M059J (cell line): Measurements from ENCODE around the gene POP4. TPM values are rescaled to one million over a fixed set of nuclear protein-coding genes. Genes with fewer than 3 reads are reported as not detected.

ENCODE experiments used
- DNase-seq: peaks from one replicate; pipeline ENCODE4 v3.0.0-alpha.2; 2012; ENCODE audit warnings: low read depth
- total RNA-seq: library from RNA; depleted of rRNA; stranded (reverse); fragments of >200 nt; shearing (Covaris generic); gene quantifications from 2 replicates; pipeline ENCODE4 v1.2.3, GENCODE V29; 2014

The POP4 gene
- total RNA-seq, 1 experiment from 2014 or later, result 133 TPM

DNA sequence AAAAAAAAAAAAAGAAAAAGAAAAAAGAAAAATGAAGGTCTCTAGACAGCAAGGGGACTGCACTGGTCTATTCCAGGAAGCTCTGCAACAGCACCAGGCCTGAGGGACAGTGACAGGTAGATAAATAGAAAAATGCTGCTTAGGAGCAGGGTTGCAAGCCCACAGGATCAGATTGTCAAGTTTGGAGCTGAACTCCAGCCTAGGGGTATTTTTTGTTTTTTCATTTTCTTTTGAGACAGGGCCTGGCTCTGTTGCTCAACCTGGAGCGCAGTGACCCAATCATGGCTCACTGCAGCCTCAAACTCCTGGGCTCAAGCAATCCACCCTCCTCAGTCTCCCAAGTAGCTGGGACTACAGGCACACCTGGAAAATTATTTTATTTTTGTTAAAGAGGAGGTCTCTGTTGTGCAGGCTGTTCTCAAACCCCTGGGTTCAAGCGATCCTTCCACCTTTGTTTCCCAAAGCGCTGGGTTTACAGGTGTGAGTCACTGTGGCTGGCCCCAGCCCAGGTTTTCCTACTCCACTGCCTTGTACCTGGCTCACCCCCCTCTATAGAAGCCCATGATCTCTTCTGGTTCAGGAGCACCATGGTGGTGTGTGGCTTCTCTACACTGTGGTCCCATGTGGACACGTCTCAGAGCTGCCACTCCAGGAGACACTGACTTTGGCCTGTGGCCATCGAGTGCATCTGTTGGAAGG, 23.9 kb downstream of the POP4 start:
- peak; percentile 14 for DNase-seq

DNA sequence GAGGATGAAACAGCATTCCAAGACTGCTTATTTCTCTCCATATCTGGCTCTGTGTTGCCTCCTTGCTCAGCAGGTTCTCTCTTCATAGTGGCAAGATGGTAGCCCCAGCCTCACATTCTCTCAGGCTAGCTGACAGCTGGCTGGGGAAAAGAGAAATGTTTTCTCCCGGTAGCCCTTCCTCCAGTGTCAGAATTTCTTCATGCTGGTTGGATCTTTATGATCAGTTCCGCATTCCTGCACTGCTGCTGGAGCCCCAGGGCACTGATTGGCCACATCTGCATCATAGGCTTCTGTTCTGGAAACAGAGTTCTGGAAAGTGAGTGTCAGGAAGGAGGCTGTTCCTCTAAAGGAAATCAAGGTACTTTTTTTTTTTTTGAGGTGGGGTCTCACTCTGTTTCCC, 24.6 kb downstream of the POP4 start:
- DNase-seq, result peak; percentile 16

- no peak for DNase-seq
Observed at GRCh38 chr19:29631450-29631849, 25.4 kb downstream of the POP4 start.

DNA sequence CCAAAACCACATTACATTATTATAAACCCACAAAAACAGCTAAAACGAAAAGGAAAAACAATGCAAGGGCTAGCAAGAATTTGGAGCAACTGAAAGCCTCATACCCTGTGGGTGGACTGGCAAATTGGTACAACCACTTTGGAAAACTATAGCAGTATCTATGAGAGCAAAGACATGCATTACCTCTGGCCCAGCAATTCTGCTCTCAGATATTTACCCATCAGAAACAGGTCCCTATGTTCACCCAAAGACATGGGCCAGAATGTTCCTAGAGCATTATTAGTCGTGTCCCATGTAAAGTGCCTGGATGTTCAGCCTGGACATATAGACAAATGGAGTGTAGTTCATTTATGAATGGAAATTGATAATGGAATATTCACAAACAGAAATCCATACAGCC, 27.9 kb downstream of the POP4 start:
- DNase-seq, result no peak

DNA sequence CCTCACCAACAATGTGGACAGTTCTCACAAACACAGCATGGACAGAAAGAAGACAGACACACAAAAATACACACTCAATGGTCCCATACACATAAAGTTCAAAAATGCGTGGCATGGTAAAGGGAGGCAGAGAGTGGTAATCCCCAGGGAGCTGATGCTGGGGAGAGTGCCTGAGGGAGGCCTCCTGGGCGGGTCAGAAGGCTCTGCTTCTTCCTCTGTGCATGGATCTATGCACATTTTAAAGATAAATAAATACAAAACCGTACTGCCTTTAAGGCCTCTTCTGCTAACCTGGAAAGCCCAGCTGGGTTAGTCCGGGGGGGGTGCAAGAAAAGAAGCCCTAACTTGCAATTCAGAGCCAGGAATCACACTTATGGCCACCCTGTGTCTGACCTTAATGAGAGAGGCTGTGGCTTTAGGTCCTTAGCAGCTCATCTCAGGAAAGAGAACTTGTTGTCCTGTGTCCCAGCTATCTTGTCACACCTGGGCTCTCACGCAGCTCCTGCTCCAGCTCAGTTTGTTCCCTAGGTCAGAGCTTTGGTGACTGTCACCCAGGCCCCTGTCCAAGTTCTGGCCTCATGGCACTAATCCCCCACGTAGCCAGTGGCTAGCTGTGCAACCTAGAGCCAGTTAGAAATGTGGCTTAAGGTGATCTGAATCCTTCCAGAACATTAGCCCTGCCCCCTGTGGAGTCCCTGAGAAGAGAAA, 28.5 kb downstream of the POP4 start:
- DNase-seq, result no peak

- no peak for DNase-seq
Observed at GRCh38 chr19:29635963-29636362, 29.9 kb downstream of the POP4 start.

GRCh38 chr19:29636553-29637360, 30.7 kb downstream of the POP4 start:
- DNase-seq, result no peak

DNA sequence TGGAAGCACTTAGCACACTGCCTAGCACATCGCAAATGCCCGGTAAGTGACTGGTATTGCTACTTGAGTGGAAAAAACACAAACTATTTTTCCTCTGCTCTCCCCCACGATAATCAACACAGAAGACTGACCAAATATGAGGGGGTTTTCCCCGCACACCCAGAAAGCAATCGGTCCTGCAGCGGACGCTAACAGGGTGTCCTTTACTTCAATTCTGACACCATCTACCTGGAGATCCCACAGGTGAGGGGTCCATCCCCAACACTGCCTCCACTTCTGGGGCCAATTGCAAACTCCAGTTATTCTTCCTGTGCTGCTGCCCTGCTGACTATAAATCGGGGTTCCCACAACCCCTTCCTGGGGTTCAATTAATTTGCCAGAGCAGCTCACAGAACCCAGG, 33.0 kb downstream of the POP4 start:
- no peak for DNase-seq

- no peak for DNase-seq
Observed at GRCh38 chr19:29640231-29640630, 34.1 kb downstream of the POP4 start.

DNA sequence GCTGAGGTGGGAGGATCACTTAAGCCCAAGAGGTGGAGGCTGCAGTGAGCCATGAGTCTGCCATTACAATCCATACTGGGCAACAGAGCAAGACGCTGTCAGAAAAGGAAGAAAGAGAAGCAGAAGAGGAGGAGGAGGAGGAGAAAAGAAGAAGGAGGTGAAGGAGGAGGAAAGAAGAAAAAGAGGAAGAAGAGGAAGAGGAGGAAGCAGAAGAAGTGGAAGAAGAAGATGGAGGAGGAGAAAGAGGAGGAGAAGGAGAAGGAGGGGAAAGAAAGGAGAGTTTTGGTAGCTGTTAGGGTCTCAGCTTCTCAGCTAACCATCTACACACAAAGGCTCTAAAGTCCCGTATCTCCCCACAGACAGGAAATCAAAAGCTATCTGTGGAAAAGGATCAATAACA, 35.5 kb downstream of the POP4 start:
- no peak for DNase-seq

DNA sequence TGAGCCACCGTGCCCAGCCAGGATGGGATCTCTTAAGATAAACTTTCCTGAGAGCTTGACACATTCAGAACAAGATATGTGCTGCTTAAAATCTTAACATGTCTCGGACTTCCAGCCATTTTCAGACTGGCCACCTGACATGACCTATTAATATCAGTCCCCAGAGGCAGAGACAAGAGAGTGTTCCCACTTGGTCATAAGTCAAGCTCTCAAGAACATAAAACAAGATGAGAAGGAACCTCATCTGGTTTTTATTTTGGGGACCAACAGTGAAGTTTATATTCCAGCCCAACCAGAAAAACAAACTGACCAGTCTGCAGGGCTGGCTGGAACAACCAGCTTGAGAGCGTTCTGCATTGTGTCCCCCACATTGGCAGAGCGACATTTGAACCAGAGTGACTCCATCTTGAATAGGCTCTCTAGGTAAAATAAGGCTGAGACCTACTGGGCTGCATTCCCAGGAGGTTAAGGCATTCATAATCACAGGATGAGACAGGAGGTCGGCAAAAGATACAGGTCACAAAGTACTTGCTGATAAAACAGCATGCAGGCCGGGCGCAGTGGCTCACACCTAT, 37.4 kb downstream of the POP4 start:
- no peak for DNase-seq

GRCh38 chr19:29644210-29644609, 38.1 kb downstream of the POP4 start:
- DNase-seq, result no peak

- DNase-seq, result no peak
Observed at GRCh38 chr19:29645491-29645867, 39.4 kb downstream of the POP4 start.

GRCh38 chr19:29645911-29646310, 39.8 kb downstream of the POP4 start:
- peak; percentile 83 for DNase-seq

- DNase-seq, result no peak
Observed at GRCh38 chr19:29650772-29651387, 44.8 kb downstream of the POP4 start.

DNA sequence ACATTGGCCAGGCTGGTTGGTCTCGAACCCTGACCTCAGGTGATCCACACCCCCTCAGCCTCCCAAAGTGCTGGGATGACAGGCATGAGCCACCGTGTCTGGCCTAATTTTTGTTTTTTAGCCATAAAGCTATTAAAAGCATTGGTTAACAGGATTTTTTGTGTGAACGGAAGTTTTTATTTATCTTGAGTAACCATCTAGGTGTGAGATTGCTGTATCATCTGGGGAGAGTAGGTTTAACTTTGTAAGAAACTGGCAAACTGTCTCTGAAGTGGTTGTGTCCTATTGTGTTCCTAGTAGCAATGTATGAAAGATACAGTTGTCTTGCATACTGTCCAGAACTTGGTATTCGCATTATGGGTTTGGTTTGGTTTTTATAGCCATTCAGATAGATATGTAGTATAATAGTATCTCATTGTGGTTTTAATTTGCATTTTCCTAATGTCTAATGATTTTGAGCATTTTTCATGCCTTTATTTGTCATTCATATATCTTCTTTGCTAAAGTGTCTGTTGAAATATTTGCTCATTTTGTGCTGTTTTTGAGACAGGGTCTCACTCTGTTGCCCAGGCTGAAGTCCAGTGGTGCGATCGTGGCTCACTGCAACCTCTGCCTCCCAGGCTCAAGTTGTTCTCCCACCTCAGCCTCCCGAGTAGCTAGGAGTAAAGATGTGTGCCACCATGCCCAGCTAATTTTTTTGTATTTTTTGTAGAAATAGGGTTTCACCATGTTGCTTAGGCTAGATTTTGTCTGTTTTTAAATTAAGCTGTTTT, 45.7 kb downstream of the POP4 start:
- no peak for DNase-seq

DNA sequence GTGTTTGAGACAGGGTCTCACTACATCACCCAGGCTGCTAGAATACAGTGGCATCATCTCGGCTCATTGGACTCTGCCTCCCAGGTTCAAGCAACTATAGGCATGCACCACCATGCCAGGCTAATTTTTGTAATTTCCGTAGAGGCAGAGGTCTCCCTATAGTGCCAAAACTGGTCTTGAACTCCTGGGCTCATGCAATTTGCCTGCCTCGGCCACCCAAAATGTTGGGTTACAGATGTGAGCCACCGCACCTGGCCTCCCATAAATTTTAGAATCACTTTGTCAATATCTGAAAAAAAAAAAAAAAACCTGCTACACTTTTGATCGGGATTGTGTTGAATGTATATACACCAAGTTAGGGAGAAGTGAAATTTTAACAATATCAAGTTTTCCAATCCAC, 47.3 kb downstream of the POP4 start:
- DNase-seq, result no peak

- no peak for DNase-seq
Observed at GRCh38 chr19:29655648-29656335, 49.7 kb downstream of the POP4 start.

GRCh38 chr19:29658221-29658991, 52.3 kb downstream of the POP4 start:
- peak; percentile 37 for DNase-seq

GRCh38 chr19:29660835-29661234, 54.8 kb downstream of the POP4 start:
- no peak for DNase-seq
